HG03439 (cell line): ENCODE results near the gene RPS6KA2.

Experiments used
- ATAC-seq: cut with Tn5 transposase; IDR thresholded peaks from one replicate; pipeline ENCODE4 v1.9.1; 2021; ENCODE audit warnings: mild to moderate bottlenecking, moderate library complexity; ENCODE audit not compliant: unreplicated experiment

The RPS6KA2 gene

DNA sequence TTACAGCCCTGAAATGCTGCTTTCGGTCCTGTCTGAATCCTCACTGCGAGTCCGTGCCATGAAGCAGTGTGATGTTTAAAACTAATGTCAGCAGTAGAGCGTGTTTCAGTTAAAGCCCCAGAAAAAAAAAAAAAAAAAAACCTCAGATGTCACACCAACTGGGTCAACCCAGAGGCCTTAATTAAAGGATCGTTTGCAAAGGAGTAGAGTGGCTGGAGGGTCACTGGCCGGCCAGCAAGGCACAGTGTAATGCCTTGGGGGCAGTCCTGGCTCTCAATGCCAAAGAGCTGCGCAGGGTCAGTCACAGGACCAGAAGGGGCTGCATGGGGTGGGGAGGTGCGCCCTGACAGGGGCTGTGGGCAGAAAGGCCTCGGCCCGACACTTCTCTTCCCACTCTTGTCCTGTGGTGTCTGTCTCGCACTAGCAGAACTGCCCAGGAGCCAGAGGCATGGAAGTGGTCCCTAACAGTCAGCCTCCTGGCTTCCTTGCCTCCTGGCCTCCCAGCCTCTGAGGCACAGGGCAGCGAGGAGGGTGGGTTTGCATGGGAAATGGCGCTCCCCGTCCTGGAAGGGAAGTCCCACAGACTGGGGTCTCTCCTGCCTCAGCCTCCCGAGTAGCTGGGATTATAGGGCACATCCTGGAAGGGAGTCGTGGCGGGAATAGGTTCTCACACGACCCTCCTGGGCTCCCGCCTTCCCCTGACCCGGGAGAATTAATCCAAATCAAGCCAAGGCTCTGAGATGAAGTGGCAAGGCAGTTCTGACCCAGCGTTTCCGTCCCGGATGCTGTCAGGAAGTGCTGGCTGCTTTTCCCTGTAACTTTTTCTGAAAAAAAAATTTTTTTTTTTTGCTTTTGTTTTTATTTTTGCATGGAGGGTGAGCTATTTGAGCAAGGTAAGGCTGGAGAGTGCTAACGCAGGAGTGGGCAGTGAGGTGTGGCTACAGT is 190.6 kb downstream of the RPS6KA2 start:
- no peak for ATAC-seq

DNA sequence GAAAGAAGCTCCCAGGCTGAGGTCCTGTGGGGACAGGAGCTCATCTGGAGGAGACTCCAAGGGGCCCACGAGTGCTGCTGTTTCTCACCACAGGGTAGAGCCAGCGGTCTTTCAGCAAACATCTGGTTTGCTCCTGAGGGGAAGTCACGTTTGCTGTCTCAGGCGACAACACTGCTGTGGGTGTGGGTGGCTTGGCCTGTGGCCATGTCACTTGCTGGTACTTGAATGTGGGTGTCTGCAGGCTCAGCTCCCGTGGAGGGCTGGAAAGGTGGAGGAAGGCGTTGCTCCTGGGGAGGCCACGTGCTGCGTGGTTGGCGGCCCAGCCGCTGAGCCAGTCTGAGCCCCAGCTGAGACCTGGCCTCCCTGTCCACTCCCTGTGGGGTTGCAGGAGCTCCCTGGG is 191.5 kb downstream of the RPS6KA2 start:
- ATAC-seq, result no peak

DNA sequence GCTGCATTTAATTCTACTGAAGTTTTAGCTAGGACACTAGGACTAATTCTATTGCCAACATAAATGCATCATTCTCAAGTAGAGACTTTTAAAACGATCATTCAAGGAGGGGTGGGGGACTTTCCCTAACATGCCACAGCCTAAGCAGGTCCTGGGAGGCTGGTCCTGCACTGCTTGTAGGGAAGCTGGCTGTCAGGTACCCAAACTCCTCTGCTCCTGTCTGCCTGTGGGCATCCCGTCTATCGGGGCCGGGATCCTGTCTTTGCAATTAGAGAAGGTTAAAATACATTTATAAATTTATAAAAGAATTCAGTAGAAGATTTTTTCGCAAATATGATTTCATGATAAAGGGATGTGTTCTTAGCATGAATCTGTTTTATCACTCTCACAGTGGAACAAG is 192.7 kb downstream of the RPS6KA2 start:
- ATAC-seq, result no peak

DNA sequence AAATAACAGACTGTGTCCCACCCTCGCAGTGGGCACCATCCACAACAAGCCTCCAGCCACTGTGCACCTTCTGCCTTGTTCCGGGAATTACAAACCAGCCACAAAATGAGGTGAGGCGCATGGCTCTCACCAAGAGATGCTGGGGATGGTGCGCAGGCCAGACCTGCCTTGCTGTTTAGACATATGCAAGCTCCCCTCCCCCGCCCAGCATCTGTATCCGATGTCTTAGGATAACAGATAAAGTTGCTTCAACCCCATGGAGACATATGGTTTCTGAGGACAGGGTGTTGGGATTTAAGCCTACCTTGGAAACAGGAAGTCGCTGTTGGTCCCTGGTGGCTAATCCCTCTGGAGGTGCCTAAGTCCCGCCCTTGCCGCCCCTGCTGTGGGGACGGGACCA is 194.0 kb downstream of the RPS6KA2 start:
- ATAC-seq, result no peak

DNA sequence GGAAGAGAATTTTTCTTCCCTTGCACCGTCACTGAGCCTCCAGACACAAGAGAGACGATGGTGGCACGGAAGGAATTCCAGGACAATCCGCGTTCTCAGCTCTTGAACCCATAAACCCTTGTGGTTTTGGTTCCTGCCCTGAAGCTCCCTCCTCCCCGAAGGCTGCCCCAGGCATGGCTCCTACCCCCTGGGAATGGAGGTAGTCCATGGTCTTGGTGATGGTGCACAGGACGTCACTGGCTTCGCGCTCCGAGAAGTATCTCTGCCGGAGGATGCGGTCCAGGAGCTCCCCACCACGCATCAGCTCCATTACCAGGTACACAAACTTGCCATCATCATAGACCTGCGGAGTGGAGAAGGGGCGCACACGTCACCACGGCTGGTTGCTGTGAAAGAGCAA is 196.8 kb downstream of the RPS6KA2 start:
- no peak for ATAC-seq

DNA sequence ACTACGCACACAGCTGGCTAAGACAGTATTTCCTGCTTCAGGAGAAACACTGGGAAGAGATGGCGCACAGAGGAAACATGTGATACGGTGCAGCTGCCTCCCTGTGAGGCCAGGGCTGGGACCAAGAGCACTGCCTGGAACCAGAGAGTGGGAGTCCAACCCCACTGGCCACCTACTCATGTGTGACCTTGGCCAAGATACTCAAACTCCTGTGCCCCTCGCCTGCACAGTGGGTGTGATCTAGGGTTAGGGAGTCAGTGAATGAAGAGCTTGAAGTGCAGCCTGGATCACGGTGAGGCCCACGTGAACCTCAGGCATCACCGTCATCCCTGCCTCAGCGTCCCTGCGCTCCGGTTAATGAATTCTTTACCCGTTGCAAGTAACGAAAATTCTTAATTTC is 202.6 kb downstream of the RPS6KA2 start:
- ATAC-seq, result no peak

DNA sequence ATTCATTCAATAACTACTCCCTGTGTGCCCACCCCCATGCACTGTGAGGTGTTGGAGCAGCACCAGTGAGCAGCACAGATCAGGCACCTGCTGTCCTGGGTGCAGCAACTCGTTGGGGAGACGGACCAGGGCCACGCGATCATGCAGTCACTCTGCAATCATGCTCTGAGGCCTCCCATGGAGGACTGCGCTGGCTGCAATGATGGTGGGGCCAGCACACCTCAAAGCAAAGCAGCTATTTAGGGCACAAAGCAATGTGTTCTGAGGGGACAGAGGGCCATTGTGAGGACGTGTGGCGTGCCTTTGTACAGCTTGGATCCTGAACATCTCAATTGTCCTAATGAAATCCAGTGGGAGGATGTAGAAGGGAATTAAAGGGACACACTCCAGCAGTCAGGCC is 203.3 kb downstream of the RPS6KA2 start:
- no peak for ATAC-seq

DNA sequence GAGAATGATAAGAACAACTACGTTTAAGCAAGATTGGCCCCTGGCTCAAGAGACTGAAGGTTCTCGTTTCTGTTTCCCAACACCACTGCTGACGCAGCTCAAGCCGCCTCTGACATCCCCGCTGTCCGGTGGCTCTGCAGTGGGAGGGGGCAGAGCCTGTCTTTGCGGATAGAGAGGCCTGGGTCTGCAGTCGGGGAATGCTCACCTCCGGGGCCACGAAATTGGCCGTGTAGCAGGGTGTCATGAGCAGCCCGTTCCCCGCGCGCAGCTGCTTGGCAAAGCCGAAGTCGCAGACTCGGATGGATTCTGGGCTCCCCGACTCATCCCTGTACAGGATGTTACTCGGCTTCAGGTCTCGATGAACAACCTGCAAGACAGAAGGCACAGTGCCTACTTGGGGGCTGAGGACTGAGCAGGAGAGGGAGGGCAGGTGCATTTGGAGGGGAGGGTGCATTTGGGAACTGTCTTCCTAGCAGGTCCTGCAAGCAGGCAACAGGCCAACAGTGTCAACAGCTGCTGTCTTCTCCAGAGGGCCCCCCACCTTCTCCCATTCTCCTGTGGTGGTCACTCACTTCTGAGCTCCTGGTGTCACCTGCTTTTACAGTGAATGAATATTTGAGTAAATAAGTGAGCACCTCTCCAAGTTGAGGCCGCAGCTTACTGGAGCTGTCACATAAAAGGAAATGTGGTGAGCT is 203.9 kb downstream of the RPS6KA2 start:
- ATAC-seq, result no peak

DNA sequence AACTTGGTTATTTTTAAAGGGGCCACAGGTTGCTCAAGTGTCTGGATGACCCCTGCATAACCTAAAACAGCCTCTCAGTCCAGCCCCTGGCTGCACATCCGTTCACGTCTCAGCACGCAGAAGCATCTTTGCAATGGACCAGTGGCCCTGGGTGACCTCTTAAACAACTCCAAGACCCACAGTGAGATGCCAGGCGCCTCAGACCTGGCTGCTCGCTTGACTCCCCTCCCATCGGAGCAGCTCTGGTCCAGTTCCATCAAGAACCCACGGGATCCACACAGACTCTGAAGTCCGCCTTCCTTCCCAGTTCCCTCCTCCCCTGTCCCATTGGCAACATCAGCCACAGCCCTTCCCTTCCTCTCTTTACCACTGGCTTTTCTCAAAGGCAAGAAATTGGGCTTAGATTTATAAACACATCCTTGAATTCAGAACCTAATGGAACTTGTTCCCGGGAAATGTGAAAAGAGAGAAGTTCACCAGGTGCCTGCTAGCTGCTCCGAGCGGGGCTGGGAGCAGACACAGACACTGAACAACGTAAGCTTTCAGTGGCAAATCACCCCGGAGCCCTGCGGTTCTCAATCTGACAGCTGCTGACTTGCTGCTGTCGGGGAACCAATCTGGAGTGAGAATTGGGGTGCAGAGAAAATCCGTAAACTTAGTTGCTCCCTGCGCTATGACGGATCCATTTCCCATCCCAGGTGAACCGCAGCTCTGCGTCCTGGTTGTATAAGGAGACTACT is 204.7 kb downstream of the RPS6KA2 start:
- no peak for ATAC-seq

DNA sequence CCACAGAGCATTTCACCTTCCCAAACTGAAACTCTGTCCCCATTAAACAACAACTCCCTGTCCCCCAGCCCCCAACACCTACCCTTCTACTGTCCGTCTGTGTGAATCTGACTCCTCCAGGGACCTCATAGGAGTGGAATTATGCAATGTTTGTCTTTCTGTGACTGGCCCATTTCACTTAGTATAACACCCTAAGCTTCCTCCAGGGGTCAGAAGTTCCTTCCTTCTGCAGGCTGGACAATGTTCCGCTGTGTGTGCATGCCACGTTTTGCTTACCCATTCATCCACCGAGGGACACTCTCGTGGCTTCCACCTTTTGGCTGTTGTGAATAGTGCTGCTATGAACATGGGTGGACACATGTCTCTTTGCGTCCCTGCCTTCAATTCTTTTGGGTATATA is 206.7 kb downstream of the RPS6KA2 start:
- ATAC-seq, result no peak

DNA sequence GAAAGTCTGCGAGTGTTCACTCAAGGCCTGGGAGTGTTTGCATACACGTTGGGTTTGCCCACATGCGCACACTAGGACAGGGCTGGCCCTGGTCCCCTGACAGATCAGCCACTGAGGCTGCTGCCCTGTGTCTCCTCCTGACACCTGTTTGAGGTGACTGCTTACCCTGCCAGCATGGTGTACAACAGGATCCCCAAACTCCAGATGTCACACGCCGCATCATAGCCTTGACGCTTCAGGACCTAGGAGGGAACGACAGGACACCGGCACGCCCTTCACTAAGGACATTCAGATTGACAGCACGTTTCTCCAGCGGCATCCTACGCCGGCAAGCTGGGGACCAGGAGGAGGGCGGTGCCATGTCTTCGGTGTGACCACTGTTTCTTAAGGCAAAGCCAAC is 207.3 kb downstream of the RPS6KA2 start:
- peak; percentile 2 for ATAC-seq

DNA sequence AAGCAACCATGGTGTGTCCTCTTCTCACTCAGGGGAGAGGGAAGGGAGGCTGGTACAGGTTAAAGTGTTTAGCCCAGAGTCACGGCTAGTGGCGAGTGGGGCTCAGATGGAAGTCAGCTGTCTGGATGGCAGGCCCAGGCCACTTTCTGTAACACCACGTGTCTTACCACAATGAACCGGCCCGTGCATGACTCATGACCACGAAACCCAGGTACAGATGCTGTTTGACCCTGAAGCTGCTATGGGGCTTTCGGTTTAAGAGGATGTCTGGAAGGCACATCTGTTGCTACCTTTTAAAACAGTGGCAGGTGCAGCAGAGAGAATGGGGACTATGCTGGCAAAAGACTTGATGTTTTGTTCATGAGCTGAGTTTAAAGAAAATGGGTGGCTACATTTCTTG is 207.8 kb downstream of the RPS6KA2 start:
- peak; percentile 98 for ATAC-seq

DNA sequence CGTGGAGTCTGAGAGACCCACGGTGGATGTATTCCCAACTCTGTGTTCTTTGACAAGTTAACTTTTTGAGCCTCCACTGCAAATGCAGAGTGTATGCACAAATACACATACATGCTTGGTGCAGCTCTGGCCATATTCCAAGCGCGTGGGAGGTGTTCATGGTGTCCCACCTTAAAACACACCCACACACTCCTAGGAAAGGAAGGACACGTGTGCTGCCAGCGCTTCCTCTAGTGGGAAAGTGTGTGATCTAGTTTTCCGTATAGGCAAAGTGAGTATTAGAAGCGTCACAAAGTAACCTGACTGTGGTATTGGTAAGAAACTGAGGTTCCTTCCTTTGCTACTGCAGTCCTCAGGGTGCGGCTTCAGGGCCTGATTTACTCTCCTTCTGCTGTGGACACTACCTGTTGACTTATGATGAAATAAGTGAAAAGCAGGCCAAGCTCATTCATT is 208.3 kb downstream of the RPS6KA2 start:
- no peak for ATAC-seq

DNA sequence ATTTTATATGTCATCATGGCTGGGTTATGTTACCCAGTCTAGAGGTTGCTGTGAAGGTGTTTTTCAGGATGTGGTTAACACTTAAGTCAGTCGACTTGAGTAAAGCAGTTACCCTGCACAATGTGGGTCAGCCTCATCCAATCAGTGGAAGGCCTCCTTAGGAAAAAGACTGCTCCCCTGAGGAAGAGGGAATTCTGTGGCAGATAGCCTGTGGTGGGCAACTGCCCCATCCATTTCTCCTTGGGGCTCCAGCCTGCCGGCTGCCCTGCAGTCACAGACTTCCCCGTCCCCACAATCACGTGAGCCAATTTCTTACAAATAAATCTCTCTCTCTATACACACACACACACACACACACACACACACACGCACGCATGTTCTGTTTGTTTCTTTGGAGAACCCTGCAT is 209.8 kb downstream of the RPS6KA2 start:
- no peak for ATAC-seq

DNA sequence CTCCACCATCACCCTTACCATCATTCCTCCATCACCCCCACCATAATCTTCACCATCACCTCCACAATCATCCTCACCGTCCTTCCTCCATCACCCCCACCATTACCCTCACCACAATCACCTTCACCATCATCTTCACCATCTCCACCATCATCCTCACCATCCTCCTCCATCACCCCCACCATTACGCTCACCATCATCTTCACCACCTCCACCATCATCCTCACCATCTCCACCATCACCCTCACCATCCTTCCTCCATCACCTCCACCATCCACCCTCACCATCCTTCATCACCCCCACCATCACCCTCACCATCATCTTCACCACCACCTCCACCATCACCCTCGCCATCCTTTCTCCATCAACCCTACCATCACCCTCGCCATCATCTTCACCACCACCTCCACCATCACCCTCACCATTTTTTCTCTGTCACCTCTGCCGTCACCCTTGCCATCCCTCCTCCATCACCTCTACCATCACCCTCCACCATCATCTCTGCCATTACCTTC is 211.2 kb downstream of the RPS6KA2 start:
- no peak for ATAC-seq

DNA sequence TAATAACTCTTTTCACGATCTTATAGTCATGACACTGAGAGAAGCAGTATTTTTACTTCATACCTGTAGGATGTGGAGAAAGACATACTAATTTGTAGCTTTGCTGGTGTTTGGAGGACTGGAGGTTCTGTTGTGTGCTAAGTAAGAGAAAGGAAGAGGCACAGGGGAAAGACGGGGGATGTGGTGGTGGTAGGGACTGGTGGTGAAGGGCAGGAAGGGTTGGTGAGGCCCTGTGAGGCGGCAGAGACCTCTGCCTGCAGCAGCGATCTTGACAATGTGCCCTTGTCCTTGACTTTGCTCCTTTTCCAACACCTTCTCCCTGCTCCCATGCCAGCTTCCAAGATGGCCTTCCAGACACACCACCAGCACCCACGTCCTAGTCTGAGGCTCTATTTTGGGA is 211.7 kb downstream of the RPS6KA2 start:
- no peak for ATAC-seq

DNA sequence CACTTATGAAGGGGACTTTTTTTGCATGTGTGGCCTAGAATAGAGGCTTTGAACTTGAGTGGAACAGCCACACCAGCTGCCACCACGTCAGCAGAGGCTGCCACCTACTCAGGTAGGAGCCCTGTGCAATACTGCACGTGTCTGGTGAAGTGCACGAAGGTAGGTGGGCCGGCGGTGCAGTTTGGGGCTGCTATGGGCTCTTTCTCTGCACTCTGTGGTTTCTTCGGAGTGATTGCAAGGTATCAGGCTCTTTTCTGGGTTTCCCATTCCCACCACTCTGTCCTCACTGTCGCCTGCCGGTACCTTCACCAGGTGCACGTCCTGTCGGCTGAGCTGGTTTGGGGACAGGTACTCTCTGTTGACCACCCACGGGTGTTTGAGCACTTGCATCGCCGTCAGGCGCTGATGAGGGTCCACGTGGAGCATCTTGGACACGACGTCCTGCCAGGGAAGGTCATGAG is 213.5 kb downstream of the RPS6KA2 start:
- ATAC-seq, result no peak

DNA sequence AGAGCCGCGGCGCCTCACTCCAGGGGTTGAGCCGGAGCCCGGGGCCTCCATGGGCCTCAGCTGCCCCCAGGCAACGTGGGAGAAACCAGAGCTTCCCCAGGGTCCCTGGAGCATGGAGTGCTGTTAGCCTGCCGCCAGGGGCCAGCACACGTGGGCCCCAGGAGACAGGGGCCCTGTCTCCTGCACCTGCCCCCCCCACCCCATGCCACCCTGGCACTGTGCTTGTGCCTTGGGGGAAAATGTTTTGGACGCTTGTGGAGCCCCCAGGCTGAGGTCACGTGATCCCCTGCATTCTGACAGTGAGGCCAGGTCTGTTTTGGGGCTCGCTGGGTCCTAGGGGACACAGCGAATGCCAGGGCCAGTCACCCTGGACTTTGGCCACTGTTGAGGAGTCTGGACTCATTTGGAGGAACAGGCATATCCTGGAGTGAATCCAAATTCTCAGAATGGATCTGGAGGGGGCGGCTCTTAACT is 214.1 kb downstream of the RPS6KA2 start:
- ATAC-seq, result no peak

DNA sequence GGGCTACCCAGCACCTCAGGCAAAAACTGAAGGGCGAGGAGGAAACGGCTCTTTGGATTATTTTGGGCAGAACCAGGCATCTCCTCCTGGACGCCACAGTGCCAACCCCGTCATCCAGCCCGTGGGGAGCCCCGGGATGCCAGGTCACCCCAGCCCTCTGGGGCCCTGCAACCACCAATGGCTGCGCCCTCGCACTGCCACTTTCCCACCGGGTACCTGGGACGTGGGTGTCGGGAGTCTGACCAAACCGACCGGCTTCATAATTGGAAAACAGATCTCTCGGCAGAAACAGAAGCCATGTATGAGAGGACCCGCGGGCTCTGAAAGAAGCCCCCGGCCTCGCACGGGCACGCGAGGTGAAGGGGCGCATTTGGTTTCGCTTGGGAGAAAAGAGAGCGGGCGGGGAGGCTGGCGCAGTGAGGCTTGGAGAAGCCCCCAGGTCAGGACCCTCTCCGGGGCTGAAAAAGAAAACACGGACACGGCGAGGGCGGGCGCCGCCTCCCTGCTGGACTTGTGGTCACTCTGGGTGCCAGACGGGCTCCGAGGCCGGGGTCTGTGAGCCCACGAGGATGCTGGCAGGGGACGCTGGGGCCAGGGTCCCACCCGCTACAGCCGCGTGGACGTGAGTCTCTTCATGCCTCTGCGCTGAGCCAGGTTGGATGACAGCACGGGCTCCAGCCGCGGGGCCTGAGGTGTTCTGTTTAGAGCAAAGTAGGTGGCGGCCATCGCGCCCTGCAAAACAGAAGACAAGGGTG is 214.7 kb downstream of the RPS6KA2 start:
- no peak for ATAC-seq

DNA sequence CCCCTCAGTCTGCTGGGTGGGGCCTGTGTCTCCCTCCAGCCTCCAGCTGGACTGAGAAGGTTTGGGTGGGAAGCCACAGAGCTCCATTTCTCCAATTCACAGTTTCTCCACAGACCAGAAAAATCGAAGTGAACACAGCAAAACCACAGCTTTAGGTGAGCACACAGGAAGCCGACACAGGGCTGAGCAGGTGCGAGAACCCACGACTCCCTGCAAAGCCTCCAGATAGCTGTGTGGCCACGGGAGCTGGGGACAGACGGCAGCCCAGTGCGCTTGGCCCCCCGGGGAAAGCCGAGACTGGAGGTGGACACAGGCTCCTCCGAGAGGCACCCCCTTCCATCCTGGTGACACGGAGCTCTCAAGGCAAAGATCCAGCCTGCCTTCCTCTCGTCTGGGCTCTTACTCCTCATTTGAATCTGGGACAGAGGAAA is 215.3 kb downstream of the RPS6KA2 start:
- no peak for ATAC-seq
